CD4-positive, alpha-beta T cell treated with Interleukin-15 for 4 hours (primary cell): ENCODE measurements around the gene LRFN2.

Source experiments
- DNase-seq: peaks from one replicate; pipeline ENCODE4 v3.0.0-alpha.2; 2020; ENCODE audit warnings: low spot score

Gene LRFN2

GRCh38 chr6:40437631-40438030 lies 149.5 kb downstream of the LRFN2 start:
- DNase-seq, result no peak

- DNase-seq, result peak; percentile 32
Observed at GRCh38 chr6:40436685-40437604, 150.2 kb downstream of the LRFN2 start.

- no peak for DNase-seq
Observed at GRCh38 chr6:40432982-40433381, 154.2 kb downstream of the LRFN2 start.

GRCh38 chr6:40431706-40432105 lies 155.5 kb downstream of the LRFN2 start:
- DNase-seq, result no peak

- DNase-seq, result no peak
Observed at GRCh38 chr6:40427196-40427595, 160.0 kb downstream of the LRFN2 start.

- no peak for DNase-seq
Observed at GRCh38 chr6:40426346-40427066, 160.7 kb downstream of the LRFN2 start.

- DNase-seq, result no peak
Observed at GRCh38 chr6:40425192-40425919, 161.8 kb downstream of the LRFN2 start.

- no peak for DNase-seq
Observed at GRCh38 chr6:40422046-40422445, 165.1 kb downstream of the LRFN2 start.

GRCh38 chr6:40419946-40420728 lies 167.0 kb downstream of the LRFN2 start:
- DNase-seq, result no peak

GRCh38 chr6:40419377-40419776 lies 167.8 kb downstream of the LRFN2 start:
- no peak for DNase-seq

GRCh38 chr6:40417031-40417430 lies 170.1 kb downstream of the LRFN2 start:
- DNase-seq, result no peak

- DNase-seq, result no peak
Observed at GRCh38 chr6:40414617-40415016, 172.5 kb downstream of the LRFN2 start.

- no peak for DNase-seq
Observed at GRCh38 chr6:40413239-40413638, 173.9 kb downstream of the LRFN2 start.

- DNase-seq, result no peak
Observed at GRCh38 chr6:40411881-40412280, 175.3 kb downstream of the LRFN2 start.

GRCh38 chr6:40410821-40411220 lies 176.3 kb downstream of the LRFN2 start:
- DNase-seq, result no peak

GRCh38 chr6:40409716-40410397 lies 177.3 kb downstream of the LRFN2 start:
- no peak for DNase-seq

GRCh38 chr6:40408786-40409542 lies 178.2 kb downstream of the LRFN2 start:
- DNase-seq, result peak; percentile 4

- DNase-seq, result no peak
Observed at GRCh38 chr6:40407239-40407638, 179.9 kb downstream of the LRFN2 start.

- no peak for DNase-seq
Observed at GRCh38 chr6:40406175-40406574, 181.0 kb downstream of the LRFN2 start.

- no peak for DNase-seq
Observed at GRCh38 chr6:40400738-40401137, 186.4 kb downstream of the LRFN2 start.
